HG03558 (cell line): Measurements from ENCODE around the gene NEK4.
"Not testable (repeated sequence)": the region's sequence is repeated elsewhere in the genome, so short reads cannot be mapped to it uniquely, and the experiment has no call there.

Experiments used
- ATAC-seq: cut with Tn5 transposase; IDR thresholded peaks from one replicate; pipeline ENCODE4 v1.9.1; 2021; ENCODE audit warnings: moderate number of reproducible peaks; ENCODE audit not compliant: unreplicated experiment; ENCODE audit errors: extremely low read depth

The NEK4 gene

GRCh38 chr3:52679811-52680210 is 90.9 kb downstream of the NEK4 start:
- ATAC-seq: no peak

- ATAC-seq: no peak
Observed at GRCh38 chr3:52679199-52679538, 91.6 kb downstream of the NEK4 start.

- no peak for ATAC-seq
Observed at GRCh38 chr3:52678265-52679198, 92.2 kb downstream of the NEK4 start.

GRCh38 chr3:52676201-52676600 is 94.5 kb downstream of the NEK4 start:
- ATAC-seq: not testable (repeated sequence)

GRCh38 chr3:52671676-52672075 is 99.1 kb downstream of the NEK4 start:
- ATAC-seq: no peak

- peak; percentile 41 for ATAC-seq
Observed at GRCh38 chr3:52670621-52671521, 99.9 kb downstream of the NEK4 start.

GRCh38 chr3:52663098-52663497 is 107.6 kb downstream of the NEK4 start:
- no peak for ATAC-seq

GRCh38 chr3:52660046-52660445 is 110.7 kb downstream of the NEK4 start:
- no peak for ATAC-seq
